Measurements from ENCODE around the gene OLIG3.
A peak's percentile ranks its signal among the peaks of the same experiment; 100 is the strongest.

OLIG3 gene

GRCh38 chr6:137496368-137496767 is 2.2 kb upstream of the OLIG3 start:
- no peak for DNase-seq (ENCODE audit: low read depth in 1 of 2, low spot score in 1 of 2)

GRCh38 chr6:137495703-137496336 is 1.6 kb upstream of the OLIG3 start:
- DNase-seq (ENCODE audit: low read depth in 1 of 2, low spot score in 1 of 2) = no peak

GRCh38 chr6:137494988-137495702 is 951 bp upstream of the OLIG3 start:
- DNase-seq (ENCODE audit: low read depth in 1 of 2, low spot score in 1 of 2) = no peak

DNA sequence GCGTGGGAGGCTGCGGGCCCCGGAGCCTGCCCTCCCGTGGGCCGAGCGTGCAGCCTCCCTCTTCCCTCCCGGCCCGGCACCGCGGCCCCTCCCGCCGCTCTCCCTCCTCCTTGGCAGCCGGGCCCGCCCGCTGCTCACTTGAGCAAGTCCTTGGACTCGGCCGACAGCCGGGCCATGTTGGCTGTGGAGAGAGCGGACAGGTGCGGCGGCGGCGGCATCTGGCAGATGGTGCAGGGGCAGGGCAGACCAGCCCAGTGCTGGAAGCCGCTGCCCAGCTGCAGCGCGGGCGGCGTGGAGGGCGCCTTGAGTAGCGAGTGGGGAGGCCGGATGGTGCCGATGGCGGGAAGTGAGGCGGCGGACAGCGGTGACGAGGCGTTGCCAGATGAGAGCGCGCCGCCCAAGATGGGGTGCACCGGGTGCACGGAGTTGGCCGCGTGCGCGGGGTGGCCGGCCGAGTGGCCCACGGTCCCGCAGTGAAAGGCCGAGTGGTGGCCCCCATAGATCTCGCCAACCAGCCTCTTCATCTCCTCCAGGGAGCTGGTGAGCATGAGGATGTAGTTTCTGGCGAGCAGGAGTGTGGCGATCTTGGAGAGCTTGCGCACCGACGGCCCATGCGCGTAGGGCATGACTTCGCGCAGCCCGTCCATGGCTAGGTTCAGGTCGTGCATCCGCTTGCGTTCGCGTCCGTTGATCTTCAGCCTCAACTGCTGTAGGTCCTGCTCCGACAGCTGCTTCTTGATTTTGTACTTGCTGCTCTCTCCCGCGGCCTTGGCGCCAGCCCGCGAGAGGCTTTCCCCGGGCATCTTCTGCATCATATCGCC is 766 bp downstream of the OLIG3 start:
- peak in 1 of 2 donors; percentile 6 for DNase-seq (ENCODE audit: low read depth in 1 of 2, low spot score in 1 of 2)

DNA sequence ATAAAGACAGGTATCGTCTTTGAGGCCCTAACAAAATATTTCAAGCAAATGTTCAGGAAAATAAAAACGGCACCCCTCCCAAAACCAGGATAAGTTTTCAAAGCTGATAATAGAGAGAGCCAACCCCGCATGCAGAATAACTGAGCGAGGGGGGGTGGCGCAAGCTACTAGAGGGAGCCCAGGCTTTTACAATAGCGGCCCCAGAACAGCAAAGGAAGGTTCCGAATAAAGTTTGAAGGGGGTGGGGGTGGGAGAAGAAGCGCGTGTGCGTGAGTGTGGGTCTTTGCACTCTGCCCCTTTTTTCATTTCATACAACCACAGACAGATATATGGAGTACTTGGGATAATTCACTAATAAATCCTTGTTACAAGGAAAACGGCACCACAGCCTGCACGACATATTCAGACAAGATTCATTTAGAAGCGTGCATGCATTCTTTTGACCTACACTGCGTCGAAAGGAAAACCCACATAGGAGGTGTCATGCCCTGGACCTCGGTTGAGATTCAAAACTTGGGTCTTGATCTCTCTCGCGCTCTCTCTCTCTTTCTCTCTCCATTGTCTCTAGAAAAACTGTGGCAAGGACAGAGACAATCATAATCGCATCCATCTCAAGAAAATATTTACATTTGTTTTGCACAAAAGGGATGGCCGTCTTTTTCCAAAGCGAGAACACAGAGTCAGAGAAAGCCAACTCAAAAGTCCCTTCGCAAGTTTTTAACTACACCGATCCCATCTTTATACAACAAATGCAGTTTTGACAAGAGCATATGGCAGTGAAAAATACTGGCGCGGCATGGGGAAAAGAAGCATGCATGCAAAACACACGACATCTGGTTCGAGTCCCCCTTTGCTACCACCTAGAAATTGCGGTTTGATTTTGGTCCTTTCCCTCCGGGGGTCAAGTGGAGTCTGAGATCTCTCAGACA is 1.6 kb downstream of the OLIG3 start:
- DNase-seq (ENCODE audit: low read depth in 1 of 2, low spot score in 1 of 2) = no peak

- no peak for DNase-seq (ENCODE audit: low read depth in 1 of 2, low spot score in 1 of 2)
These were observed 2.7 kb downstream of the OLIG3 start for GRCh38 chr6:137491478-137491877.

DNA sequence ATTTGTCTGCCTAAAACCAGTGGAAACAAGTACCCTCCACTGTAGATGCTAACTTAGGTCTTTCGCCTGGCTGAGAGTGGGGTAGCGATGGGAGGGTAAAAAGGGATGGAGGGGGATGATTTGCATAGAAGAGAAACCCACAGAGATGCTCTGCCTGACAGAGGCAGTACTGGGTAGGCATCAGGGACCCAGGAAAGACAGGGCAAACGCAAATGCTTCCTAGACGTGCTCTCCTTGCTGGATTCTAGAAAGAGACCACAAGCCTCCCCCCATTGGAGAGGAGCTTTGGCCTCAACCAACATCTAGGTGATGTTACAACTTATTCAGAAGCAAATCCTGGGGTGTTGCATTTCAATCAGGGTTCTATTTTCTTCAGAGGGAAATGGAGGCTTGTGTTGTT is 3.2 kb downstream of the OLIG3 start:
- no peak for DNase-seq (ENCODE audit: low read depth in 1 of 2, low spot score in 1 of 2)

- no peak for DNase-seq (ENCODE audit: low read depth in 1 of 2, low spot score in 1 of 2)
These were observed 3.9 kb downstream of the OLIG3 start for GRCh38 chr6:137490006-137490905.

DNA sequence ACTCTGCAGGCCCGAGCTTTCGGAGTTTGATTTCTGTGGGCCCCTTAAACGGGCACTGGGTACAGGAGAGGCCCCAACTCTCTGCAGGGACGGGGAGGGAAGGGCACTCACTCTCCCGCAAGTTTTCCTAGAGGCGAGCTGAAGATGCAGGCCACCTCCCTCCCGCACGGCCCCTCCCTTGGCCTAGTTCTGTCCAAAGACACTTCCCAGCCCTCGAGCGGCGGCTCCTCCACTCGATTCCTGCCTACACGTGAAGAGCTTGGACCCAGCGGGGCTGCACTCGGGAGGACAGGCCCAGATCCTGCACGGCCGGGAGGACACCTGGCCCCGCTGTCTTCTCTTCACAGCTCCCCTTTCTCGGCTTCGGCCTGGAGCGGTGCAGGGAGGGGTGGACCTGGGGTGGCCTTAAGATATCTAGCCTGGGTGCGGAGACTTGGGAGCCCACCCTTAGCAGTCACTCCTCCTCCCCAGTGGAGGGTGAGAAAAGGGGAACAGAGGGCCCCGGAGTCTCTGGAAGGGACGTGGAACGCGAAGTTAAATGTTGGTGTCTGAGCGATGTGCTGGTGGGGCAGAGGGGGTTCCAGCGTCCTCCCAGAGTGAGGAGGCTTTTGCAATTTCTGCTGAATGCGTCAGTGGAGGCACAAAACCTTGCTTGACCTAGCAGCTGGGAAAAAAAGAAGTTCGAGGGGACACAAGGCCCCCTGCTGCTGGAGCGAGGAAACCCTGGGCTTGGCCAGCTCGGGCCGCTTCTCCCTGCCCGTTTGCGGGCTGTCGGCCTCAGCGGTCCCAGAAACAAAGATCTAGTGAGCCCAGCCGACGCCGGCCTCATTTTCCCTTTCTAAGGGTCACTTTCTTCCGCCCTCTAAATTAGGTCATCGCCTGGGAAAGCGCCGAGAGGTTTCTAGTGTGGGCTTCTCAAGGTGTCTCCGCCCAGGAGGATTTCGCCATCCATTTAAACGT is 4.9 kb downstream of the OLIG3 start:
- DNase-seq (ENCODE audit: low read depth in 1 of 2, low spot score in 1 of 2) = no peak

DNA sequence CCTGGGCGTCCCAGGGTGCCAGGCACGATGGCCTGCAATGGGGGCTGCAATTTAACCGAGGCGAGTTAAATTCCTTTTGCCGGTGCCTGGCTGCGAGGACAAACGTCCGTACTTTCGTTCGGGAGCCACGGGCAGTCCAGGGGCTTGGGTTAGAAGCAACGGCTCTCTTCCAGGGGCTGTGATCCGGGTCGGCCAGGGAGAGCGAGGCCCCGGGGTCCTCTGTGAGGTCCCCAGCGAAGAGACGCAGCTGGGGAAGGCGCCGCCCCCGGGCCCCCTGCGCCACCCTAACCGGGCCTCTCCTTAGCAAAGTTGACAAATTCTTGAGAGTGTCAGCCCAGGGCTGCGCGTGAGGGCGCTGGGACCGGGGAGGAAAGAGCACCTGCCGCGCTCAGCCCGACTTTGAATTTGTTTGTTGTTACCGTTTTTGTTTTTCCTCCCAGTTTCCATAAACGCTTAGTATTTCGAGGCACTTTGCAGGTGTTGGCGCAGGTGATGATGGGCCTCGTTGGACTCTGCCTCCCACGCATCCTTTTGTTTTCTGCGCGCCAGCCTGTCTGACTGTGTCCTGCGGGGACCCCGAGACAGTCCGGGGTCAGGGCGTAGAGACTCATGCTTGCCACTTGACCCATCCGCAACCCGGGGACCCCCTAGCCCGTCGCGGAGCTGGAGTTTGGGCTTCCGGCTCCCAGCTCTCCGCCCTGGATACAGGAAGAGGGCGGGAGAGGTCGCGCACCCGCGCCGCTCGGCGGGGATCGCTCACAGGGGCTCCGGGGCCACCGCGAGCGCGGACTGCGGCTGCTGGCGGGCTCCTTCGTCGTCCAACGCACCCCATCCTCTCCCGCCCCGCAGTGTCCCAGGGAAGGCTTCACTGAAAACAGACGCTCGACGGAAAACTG is 5.8 kb downstream of the OLIG3 start:
- peak in 1 of 2 donors; percentile 10 for DNase-seq (ENCODE audit: low read depth in 1 of 2, low spot score in 1 of 2)

GRCh38 chr6:137487869-137488149 is 6.4 kb downstream of the OLIG3 start:
- no peak for DNase-seq (ENCODE audit: low read depth in 1 of 2, low spot score in 1 of 2)

GRCh38 chr6:137487181-137487868 is 6.9 kb downstream of the OLIG3 start:
- no peak for DNase-seq (ENCODE audit: low read depth in 1 of 2, low spot score in 1 of 2)

DNA sequence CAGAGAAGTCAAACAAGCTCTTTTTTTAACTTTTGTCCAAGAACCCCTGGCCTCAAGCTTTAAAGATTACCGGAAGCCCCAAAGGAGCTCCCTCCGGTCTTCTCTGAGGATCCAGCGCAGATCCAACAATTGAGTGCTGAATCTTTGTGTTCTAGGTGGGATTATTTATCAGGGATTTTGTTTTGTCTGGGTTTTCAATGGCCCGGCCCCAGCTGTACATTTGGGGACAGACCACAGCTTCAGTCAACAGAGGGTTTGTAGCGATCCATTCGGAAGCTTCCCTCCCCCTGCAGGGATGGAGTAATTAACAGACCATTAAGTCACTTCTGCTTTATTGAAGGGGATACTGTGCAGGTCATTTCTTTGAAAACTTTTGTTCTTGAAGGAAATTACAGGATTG is 7.8 kb downstream of the OLIG3 start:
- no peak for DNase-seq (ENCODE audit: low read depth in 1 of 2, low spot score in 1 of 2)

GRCh38 chr6:137480431-137480830 is 13.8 kb downstream of the OLIG3 start:
- no peak for DNase-seq (ENCODE audit: low read depth in 1 of 2, low spot score in 1 of 2)

DNA sequence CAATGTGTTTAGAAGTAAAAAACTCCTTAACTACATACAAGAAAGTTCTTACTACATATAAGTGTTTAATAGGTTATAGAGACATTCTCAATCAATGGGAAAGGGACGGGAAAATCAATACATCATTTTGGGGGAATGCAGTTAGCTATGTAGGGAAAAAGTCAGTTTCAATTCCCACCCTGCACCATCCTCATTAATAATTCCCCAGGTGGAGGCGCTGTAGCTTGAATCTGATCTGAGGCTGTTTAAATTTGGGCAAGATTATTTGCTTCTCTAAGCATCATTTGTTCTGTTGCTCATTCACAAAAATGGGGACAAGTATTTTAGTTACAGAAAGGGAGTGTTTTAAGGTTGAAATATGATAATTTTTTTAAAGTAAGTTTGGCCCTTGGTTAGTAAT is 19.1 kb downstream of the OLIG3 start:
- no peak for DNase-seq (ENCODE audit: low read depth in 1 of 2, low spot score in 1 of 2)

DNA sequence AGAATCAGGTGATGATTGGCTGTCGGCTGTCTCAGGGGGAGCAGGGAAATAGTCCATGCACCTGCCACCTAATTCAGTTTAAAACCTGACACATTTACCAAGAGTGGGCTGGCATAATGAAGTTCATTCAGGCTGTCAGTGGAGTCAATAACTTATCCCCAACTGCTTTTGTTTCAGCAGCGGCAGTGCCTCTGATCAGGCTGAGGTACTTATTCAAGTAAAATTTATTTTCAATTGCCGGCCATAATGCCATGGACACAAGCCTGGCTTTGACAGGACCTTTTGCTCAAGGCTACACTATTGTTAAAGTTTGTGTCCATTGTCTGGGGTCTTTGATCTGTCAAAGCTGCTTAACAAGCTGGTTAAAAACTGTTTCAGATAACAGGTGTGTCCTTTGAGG is 20.6 kb downstream of the OLIG3 start:
- DNase-seq (ENCODE audit: low read depth in 1 of 2, low spot score in 1 of 2) = no peak

GRCh38 chr6:137472641-137473137 is 21.5 kb downstream of the OLIG3 start:
- DNase-seq (ENCODE audit: low read depth in 1 of 2, low spot score in 1 of 2) = no peak

Measured in stimulated activated CD4-positive, alpha-beta T cell treated with anti-CD3 and anti-CD28 coated beads, Interleukin-15, amount 100 ng/mL, for 1 hour (primary cell).